HG03039 (cell line): ENCODE measurements around the gene C11orf91.
A peak's percentile ranks its signal among the peaks of the same experiment; 100 is the strongest.
"Not testable (repeated sequence)": the region's sequence is repeated elsewhere in the genome, so short reads cannot be mapped to it uniquely, and the experiment has no call there.

ENCODE experiments used
- ATAC-seq: cut with Tn5 transposase; IDR thresholded peaks from one replicate; pipeline ENCODE4 v1.9.1; 2021; ENCODE audit warnings: mild to moderate bottlenecking, moderate library complexity; ENCODE audit not compliant: unreplicated experiment

Gene C11orf91

DNA sequence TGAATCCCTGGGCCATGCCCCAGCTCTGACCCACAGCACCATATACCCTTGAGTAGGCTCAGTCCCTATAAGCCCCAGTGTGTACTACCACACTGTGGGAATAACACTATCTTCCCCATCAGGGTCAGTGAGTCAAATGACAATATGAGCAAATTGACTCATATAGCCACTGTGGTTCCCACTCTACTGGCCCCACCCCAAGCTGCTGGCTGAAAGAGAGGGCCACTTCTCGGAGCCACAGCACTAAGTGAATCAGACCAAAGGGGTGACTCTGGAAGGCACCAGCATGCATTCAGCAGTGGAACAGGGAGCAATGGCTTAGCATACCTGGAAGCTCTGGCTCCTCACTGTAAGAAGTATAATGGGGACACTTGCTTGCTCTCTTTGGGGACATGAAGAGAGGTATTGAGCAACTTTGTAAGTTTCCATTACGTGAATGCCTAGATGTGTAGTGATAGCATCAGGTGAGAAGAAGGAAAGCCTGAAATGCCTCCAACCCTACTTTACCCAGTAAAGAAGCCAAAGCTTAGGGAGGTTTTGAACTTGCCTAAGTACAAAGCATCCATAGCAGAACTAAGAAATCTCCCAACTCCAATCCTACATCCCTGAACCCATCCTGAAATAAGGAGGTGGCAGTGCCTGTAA is 22.1 kb upstream of the C11orf91 start:
- ATAC-seq, result peak; percentile 88

DNA sequence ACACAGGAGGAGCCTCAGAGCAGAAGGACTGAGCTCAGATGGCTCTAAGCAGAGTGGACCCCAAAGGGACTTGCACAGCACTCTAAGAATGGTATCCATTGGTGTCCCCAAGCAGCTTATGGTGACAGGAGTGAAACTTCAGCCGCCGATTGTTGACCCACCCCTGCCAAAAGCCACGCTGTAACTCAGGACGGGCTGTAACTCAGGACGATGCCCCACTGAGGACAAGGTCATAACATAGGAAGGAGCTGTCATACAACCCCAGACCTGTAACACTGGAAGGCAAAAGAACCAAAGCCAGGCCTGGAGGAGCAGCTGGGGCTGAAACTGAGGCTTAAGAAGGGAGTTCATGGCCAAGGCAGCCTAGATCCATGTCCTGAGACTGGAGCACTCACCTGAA is 21.4 kb upstream of the C11orf91 start:
- no peak for ATAC-seq

DNA sequence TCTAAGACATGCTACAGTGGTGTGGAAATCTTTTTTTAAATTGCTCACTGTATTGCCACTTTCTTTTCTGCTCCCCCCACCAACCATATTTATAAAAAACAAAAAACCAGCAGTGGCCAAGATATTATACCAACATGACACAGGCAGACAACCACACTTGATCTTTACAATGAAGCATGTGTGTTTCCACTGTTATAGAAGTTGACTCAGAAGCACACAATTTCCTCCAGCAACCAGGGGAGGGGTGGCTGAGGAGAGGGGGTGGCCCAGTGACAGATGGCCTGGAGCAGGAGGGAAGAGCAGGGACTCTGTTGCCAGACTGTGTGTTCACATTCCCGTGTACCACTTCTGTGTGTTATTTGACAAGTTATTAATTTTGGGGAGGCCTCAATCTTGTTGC is 20.8 kb upstream of the C11orf91 start:
- no peak for ATAC-seq

DNA sequence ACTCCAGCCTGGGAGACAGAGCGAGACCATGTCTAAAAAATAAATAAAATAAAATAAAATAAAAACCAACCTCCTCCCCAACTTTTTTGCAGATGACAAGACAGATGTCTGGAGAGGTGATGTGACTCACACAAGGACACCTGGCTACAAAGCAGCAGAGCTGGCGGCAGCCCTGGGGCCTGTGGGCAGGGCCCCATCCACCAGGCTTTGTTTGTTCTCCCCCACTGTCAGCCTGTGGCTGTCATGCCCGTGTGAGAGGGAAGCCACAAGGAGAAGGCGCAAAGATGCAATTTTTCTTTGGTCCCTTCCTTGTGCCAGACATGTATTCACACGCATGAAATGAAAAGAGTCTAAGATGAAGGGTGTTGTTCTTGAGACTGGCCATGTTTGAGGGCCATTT is 19.0 kb upstream of the C11orf91 start:
- ATAC-seq, result no peak

DNA sequence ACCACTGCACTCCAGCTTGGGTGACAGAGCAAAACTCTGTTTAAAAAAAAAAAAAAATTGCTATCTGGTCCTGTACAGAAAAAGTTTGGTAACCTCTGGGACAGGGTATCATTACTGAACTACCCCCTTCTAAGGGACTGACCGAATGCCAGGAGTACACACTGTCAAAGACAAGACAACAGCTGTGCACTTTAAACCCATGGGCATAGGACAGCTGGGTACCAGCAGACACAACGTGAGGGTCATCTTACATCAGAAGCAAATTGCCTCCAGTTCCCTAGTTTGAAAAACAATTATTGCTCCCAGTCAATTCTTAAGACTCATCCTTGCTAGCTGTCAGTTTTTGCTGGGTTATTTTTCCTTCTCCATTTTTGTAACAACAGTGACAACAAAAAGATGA is 17.8 kb upstream of the C11orf91 start:
- no peak for ATAC-seq

DNA sequence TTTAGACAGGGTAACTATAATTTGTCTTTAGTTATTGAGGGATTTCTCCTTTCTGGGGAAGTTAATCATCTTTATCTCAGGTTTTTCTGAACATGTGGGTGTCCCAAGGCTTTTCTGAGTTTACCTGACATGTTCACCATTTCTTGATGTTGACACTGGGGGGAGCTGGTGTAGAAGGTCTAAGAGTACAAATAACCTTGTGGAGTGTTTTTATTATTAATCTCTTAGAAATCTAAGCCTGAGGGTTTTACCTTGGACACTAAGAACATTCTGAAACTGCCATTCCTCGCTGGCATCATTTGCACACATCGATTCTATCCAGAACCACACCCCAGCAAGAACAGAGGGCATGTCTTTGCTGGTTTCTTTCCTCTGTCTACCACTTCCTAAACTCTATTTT is 15.6 kb upstream of the C11orf91 start:
- no peak for ATAC-seq

DNA sequence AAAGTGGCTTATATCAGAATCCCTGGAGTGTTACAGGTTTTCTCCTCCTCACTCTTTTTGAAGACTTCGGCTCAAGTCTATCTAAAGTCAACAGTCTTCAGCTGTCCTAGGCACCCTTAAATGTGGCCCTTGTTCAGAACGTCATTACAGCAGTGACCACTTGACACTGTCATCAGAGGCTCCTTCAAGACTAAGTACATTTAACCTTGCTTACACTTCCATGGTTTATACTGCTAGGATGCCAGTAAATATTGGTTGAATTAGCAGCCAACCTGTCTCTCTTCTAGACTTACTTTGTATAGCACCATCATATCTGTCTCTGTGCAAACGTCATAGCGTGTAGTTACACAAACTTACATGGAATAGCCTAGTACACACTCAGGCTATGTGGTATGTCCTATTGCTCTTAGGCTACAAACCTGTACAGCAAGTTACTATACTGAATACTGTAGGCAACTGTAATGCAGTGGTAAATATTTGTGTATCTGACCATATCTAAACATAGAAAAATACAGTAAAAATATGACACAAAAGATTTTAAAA is 13.3 kb upstream of the C11orf91 start:
- no peak for ATAC-seq

DNA sequence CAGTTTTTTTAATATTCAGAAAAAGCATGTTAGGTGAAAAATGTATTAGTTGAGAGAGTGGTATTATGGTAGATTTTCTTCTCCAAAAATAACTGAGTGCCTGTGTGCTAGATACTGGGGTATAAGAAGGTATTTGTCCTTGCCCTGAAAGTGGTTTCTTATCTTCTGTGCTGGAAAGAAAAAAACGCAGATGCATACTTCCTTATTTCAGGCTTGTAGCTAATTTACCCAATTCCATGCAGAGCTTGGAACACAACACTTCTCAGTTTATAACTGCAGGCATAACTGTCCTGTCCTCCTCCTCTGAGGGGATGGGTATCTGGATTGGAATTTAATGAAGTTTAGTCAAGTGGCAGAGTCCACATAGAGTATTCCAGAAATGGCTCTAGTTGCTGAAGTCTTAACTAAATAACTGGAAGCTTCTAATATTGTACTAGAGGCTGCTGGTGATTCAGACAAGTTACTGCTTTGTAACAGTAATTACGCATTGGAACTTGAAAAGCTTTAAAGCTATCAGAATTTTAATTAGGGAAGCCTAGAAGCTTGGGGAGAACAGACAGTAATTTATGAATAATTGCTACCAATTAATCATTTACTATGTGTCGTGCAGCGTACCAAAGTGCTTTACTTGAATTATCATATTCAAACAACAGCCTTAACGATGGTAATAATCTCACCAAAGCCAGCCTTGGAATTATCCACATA is 12.7 kb upstream of the C11orf91 start:
- no peak for ATAC-seq

DNA sequence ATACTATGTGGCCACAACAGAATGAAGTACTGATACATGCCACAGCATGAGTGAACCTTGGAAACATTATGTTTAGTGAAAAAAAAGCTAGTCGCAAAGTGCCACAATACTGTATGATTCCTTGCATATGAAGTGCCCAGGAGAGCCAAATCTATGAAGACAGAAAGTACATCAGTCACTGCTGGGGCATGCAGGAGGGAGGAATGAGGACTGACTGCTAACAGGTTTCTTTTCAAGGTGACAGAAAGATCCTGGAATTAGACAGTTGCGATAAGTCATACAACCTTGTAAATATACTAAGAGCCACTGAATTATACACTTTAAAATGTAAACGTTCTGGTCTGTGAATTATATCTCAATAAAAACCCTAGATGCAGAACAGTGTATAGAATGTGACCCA is 11.8 kb upstream of the C11orf91 start:
- no peak for ATAC-seq

DNA sequence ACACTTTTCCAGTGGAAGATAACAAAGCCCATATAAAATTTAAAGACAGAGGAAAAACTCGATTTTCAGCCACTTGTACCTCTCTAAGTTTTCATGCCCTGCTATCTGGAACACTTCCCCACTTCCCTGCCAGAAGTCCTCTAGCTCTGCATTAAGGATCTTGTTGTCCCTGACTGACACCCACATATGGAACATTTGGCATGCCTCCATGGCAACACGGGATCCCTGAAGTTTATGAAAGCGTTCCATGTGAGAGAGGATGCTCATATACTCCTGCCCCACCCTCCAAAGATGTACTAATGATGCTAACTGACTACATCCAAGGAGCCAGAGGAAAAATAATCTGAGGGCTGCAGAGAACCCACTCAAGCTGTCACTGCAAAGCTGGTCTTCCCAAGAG is 8.8 kb upstream of the C11orf91 start:
- no peak for ATAC-seq

DNA sequence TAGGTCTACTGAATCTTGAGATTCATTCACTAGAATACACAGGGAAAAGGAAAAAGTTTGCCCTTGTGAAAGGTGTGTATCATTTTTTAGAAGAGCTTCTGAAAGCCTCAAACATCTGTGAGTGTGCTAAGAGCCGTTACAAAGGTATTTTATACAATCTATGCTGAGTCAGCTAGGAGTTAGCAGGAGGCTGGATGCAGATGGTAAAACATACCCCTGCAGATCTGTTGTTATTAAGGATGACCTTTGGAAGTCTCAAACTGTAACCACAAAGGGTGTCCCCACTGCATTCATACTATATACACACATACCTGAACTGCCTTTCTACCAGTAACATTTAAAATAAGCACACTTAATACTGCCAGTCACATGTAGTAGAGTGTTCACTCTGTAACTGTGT is 8.4 kb upstream of the C11orf91 start:
- no peak for ATAC-seq

DNA sequence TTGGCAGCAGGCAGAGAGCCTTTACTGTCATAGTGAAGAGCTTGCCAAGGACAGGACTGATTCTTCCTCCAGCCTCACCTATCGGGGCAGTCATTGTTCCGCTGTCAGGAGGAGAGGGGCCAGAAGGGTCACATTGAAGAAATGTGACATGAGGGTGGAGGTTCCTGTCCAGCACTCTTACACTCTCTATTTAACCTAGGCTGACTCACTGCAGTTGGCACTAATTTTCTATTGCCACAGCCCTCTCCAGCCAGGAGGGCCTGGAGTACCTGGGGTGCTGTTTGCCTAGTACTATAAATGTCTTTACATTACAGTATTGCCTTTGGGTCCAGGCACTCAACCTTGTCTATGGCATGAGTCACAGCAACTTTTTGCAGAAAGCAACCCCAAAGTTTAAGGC is 7.2 kb upstream of the C11orf91 start:
- ATAC-seq, result not testable (repeated sequence)

DNA sequence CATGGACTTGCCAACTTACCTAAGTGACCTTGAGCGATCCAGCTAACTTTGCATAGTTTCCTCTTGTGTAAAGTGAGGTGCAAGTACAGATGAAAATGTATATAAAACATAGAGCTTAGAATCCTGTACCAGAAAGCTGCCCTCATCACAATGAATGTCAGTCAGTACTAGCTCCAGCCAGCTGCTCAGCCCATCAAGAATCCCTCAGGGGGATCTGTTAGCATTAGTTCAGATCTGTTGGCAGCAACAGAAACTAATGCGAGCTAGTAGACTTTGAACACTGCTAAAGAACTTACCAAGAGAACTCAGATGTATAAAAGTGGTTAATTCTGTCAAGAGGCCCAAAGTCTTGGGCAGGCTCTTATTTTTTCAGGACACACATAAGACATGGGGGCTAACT is 6.3 kb upstream of the C11orf91 start:
- ATAC-seq, result no peak

DNA sequence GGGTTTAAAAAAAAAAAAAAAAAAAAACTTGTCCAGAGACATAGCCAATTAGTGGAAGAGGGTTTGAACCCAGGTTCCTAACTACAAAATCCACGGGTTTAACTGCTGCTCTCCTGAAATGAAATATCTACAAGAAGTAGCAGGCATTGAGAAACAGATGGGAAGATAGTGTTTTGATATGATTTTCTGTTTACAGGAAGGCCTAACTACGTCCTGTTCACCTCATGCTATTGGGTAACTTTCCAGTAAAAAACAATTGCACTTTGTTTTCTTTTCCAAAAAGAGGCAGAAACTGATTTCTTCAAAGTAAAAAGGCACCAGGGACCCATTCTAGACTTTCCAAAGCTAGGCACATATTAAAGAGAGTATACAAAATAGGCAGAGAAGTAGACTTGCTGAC is 5.9 kb upstream of the C11orf91 start:
- ATAC-seq, result no peak

DNA sequence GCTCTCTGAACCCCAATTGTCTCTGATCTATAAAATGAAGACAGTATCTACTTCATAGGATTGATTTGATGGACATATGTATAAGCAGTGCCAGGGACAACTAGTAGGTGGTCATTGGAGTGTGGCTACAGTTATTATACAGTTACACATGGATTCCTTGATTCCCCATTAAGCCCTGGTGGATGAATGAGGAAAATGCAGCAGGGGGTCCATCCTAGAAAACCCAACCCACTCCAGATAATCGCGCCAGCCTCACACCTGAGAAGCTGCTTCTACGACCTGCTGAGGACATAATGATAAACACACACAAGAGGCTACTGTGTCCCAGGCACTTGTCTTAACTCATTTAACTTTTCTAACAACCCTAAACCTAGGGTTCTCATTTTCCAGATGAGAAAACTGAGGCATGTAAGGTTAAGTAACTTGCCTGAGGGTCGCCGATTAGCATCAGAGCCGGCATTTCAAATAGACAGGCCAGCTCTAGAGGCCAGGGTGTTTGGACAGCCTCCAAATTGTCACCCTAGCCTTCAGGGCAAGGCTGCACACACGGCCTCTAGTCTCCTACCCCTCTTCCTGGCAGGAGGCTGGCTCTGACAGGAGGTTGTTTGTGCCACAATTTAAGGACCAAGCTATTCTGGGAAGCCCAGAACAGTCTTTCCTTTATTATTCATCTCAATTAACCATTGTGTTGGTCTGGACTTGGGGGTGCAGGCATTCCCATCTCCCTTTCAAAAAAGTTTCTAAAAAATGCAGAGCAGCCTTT is 3.8 kb upstream of the C11orf91 start:
- no peak for ATAC-seq

DNA sequence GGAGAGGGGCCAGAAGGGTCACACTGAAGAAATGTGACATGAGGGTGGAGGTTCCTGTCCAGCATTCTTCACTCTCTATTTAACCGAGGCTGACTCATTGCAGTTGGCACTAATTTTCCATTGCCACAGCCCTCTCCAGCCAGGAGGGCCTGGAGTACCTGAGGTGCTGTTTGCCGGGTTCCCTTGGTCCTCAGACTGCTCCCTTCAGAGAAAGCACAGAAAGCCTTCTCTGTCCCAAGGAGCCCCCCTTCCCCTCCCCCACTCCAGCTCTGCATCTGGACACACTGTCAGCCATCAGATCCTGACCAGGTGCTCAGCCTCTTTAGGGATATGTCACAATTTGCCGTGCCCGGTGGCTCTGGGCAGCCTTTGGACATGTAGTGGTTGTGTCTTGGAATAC is 3.2 kb upstream of the C11orf91 start:
- no peak for ATAC-seq

DNA sequence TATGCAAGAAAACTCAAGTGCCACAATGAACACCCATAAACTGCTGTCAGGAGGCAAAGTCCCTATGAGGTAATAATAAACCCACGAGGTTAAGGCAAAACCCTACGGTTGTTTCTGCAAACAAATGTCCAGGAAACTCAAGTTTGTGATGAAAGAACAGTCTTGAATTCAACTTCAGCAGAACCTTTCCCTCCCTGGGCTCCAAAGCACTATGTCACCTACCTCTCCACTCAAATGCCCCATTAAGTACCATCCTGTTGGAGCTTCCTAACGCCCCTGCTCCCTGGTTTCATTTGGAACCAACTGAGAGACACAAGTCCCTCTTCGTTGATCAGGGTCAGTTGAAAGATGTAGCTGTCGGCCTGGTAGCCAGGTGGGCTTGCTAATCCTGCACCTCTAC is 2.6 kb upstream of the C11orf91 start:
- ATAC-seq, result no peak

DNA sequence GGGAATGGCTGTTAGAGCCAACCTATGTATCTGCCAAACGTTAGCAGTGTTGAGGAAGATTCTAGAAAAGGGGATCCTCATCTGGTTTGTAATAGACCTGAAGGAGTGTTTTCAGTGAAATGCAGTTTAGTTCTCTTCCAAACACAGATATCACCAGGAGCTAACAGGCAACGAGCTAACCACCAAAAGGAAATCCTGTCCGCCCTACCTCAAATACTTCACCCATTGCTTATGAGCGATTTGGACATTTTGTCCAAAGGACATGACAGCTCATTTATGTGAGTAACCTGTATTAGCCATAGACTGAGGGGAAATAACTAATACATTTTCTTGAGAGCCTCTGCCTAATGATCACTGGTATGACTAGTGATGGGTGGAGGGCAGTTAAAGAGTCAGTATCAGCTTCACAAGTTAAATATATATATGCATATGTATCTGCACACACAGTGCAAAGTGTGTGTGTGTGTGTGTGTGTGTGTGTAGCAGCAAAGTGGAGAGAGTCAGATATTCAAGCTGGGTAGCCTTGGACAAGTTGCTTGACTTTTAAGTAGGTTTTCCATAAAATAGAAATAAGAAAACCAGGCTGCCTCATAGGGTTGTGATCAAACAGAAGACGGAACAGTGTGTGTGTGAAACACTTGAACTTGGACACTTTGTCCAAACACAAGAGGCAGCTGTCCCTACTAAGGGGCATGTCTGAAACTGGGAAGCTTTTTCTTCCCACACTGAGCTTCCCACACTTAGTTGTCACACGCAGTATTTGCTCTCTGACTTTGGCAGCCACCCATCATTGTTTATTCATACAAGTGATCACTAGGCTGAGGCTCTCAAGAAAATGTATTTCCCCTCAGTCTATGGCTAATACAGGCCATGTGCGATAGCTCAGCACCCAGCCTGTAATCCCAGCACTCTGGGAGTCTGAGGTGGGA is 940 bp upstream of the C11orf91 start:
- ATAC-seq, result no peak

DNA sequence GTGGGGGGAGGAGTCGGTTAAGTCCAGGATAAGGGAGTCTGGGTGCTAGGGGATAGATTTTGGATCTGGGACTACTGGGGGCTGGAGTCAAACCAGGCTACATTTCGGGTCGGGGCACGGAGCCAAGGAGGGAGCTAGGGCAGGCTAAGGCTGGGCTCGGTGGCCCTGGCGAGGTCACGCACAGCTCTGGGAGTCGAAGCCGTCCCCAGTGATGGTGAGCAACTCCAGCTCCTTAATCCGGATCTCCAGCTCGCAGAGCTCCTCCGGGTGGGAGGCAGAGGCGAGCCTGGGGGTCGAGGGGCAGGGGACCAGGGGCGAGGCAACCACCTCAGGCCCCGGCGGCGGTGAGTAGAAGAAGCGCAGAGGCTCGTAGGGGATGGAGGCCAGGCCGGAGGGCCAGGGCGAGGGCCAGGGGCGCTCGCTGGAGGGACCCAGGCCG is 544 bp downstream of the C11orf91 start:
- no peak for ATAC-seq

DNA sequence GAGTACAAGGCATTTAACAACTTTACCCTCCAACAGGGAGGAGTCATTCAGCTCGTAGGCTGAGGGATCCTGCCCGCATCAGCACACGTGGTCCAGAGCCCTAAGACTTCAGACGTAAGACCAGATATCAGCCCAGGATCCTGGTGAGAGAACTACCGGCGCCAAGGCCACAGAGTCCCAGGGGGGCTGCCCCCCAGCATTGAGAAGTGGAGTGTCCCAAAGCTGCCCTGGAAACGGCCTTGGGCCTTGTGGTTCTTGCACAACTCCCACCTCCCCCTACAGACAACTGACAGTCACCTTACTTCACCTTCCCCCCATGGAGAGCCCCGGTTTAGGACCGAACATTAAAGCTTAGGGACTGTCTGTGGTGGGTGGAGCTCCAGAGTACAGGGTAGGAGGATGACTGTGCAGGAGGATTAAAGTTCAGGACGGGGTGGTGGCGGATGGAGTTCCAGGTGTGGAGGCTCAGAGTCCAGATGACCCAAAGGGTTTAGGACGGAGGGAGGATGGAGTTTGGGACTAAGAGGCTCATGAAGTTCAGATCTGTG is 1.0 kb downstream of the C11orf91 start:
- ATAC-seq, result no peak
